ENCODE measurements around the gene MPDU1.
"Not testable (repeated sequence)": the region's sequence is repeated elsewhere in the genome, so short reads cannot be mapped to it uniquely, and the experiment has no call there.

Gene MPDU1

GRCh38 chr17:7615265-7615747 lies 31.7 kb downstream of the MPDU1 start:
- DNase-seq: no peak

GRCh38 chr17:7618608-7619007 lies 35.0 kb downstream of the MPDU1 start:
- no peak for DNase-seq

- no peak for DNase-seq
Observed at GRCh38 chr17:7620835-7621234, 37.2 kb downstream of the MPDU1 start.

GRCh38 chr17:7623661-7624060 lies 40.0 kb downstream of the MPDU1 start:
- DNase-seq: no peak

GRCh38 chr17:7625749-7626148 lies 42.1 kb downstream of the MPDU1 start:
- DNase-seq: not testable (repeated sequence)

- no peak for DNase-seq
Observed at GRCh38 chr17:7626307-7626706, 42.7 kb downstream of the MPDU1 start.

GRCh38 chr17:7626956-7627249 lies 43.3 kb downstream of the MPDU1 start:
- no peak for DNase-seq

- DNase-seq: peak; percentile 87 to 90
Observed at GRCh38 chr17:7627250-7628121, 43.8 kb downstream of the MPDU1 start, which contains the start of gene SAT2. SAT2 (minus strand) TSS chr17:7627821; CDS start chr17:7627635, 186 bp downstream.

GRCh38 chr17:7629939-7630571 lies 46.4 kb downstream of the MPDU1 start, which contains the start of gene SHBG:
SHBG (plus strand) TSS chr17:7630135; CDS start chr17:7630173, 38 bp downstream.
- no peak for DNase-seq

GRCh38 chr17:7631398-7632380 lies 48.0 kb downstream of the MPDU1 start:
- no peak for DNase-seq

- DNase-seq: peak; percentile 38 to 44
Observed at GRCh38 chr17:7632492-7632894, 48.8 kb downstream of the MPDU1 start.

GRCh38 chr17:7633093-7633492 lies 49.4 kb downstream of the MPDU1 start:
- no peak for DNase-seq

- peak; percentile 39 to 40 for DNase-seq
Observed at GRCh38 chr17:7634384-7634783, 50.7 kb downstream of the MPDU1 start.

- no peak for DNase-seq
Observed at GRCh38 chr17:7636163-7636562, 52.5 kb downstream of the MPDU1 start.
